HepG2 (cell line): ENCODE results near the gene LAMTOR3. TPM values are rescaled to one million over a fixed set of nuclear protein-coding genes. Genes with fewer than 3 reads are reported as not detected.

ENCODE experiments used
- ARID3A ChIP-seq: IDR thresholded peaks from 2 replicates; pipeline ENCODE4 v1.6.1; 2012; ENCODE audit warnings: low read depth, low read length, improper control_type of control experiment
- CC2D1A ChIP-seq: sonication (generic); formaldehyde crosslinking; IDR thresholded peaks from 2 replicates; pipeline ENCODE4 v1.8.1; 2023; ENCODE audit warnings: mild to moderate bottlenecking, missing genetic modification reagents
- FOXA1 ChIP-seq, 2 experiments: fragments of 450-650 bp in 1 of 2; sonication (generic) in 1 of 2; formaldehyde crosslinking in 1 of 2; IDR thresholded peaks; 2 replicates each; pipeline versions ENCODE4 v1.4.0 to v1.6.1; 2016 to 2020; ENCODE audit warnings: missing genetic modification reagents in 1 of 2
- GMEB2 ChIP-seq: IDR thresholded peaks from 2 replicates; pipeline ENCODE4 v1.6.1; 2016; ENCODE audit warnings: missing biosample characterization, missing genetic modification reagents, low read depth
- NFKB2 ChIP-seq: sonication (generic); formaldehyde crosslinking; IDR thresholded peaks from 2 replicates; pipeline ENCODE4 v1.4.0; 2020; ENCODE audit warnings: missing genetic modification reagents, borderline replicate concordance
- PTBP1 ChIP-seq: fragments of 200-400 bp; formaldehyde crosslinking; IDR thresholded peaks from 2 replicates; pipeline ENCODE4 v1.6.1; 2018; ENCODE audit warnings: low read length, low read depth; ENCODE audit not compliant: poor library complexity, severe bottlenecking
- RNF2 ChIP-seq: fragments of 450-650 bp; conservative IDR thresholded peaks from 2 replicates; pipeline ENCODE4 v1.6.1; 2016; ENCODE audit warnings: low read depth
- SPEN ChIP-seq: sonication (generic); formaldehyde crosslinking; IDR thresholded peaks from 2 replicates; pipeline ENCODE4 v1.5.1; 2020; ENCODE audit warnings: low read depth, mild to moderate bottlenecking, missing genetic modification reagents
- TSC22D2 ChIP-seq: sonication (generic); formaldehyde crosslinking; IDR thresholded peaks from 2 replicates; pipeline ENCODE4 v1.5.1; 2020; ENCODE audit warnings: missing genetic modification reagents, mild to moderate bottlenecking, borderline replicate concordance
- ZBTB34 ChIP-seq: sonication (generic); formaldehyde crosslinking; IDR thresholded peaks from 2 replicates; pipeline ENCODE4 v1.8.0; 2022; ENCODE audit warnings: mild to moderate bottlenecking, missing genetic modification reagents
- ZMAT3 ChIP-seq: sonication (generic); formaldehyde crosslinking; conservative IDR thresholded peaks from 2 replicates; pipeline ENCODE4 v1.7.0; 2021; ENCODE audit warnings: missing genetic modification reagents
- ZMAT5 ChIP-seq: sonication (generic); formaldehyde crosslinking; IDR thresholded peaks from 2 replicates; pipeline ENCODE4 v1.5.0; 2020; ENCODE audit warnings: mild to moderate bottlenecking, low read depth, missing genetic modification reagents, borderline replicate concordance
- ZNF253 ChIP-seq: sonication (generic); formaldehyde crosslinking; IDR thresholded peaks from 2 replicates; pipeline ENCODE4 v1.8.0; 2022; ENCODE audit warnings: mild to moderate bottlenecking, missing genetic modification reagents, borderline replicate concordance
- polyA plus RNA-seq, 8 experiments: library from polyadenylated mRNA; depleted of rRNA in 3 of 8; stranded (reverse) in 7 of 8; unstranded in 1 of 8; fragments of >200 nt; fragmentation: Illumina TruSeq in 4 of 8; extraction: Trizol in 4 of 8; gene quantifications; 2 replicates each; pipeline versions ENCODE4 v1.2.1 to v1.2.3, GENCODE V29; 2011 to 2016; ENCODE audit warnings: low read depth in 4 of 8, missing spikeins in 1 of 8, mixed read lengths in 1 of 8; ENCODE audit not compliant: insufficient read depth in 1 of 8
- total RNA-seq, 5 experiments: library from RNA; depleted of rRNA; stranded (reverse); fragments of >200 nt; fragmentation: Illumina TruSeq; extraction: Trizol; gene quantifications; 2 replicates each; pipeline ENCODE4 v1.2.3, GENCODE V29; 2016; ENCODE audit warnings: low read depth in 1 of 5
- TF ChIP-seq, protein P1 (sequence below): sonication (generic); formaldehyde crosslinking; IDR thresholded peaks from 2 replicates; pipeline ENCODE4 v1.4.0; 2020; ENCODE audit warnings: missing genetic modification reagents
- TF ChIP-seq, protein P2 (sequence below): sonication (generic); formaldehyde crosslinking; IDR thresholded peaks from 2 replicates; pipeline ENCODE4 v1.4.0; 2020; ENCODE audit warnings: missing genetic modification reagents
- TF ChIP-seq, protein P3 (sequence below): sonication (generic); formaldehyde crosslinking; IDR thresholded peaks from 2 replicates; pipeline ENCODE4 v1.4.0; 2020; ENCODE audit warnings: mild to moderate bottlenecking, low read depth, missing genetic modification reagents
- TF ChIP-seq, protein P4 (sequence below): sonication (generic); formaldehyde crosslinking; IDR thresholded peaks from 2 replicates; pipeline ENCODE4 v1.4.0; 2020; ENCODE audit warnings: missing genetic modification reagents, mild to moderate bottlenecking, borderline replicate concordance

The LAMTOR3 gene
- total and polyA plus RNA-seq, 2 of the 13 experiments (the other 11 are each of a cell fraction or from before 2014, with no cell fraction given): 47.6 to 49.1 TPM

GRCh38 chr4:99894161-99894997 lies at the start of gene LAMTOR3 (continued):
- TF ChIP-seq SPEN: peak; percentile 75; the same call in 1 of the 2 replicates
- no peak for TF ChIP-seq NFKB2 (CRISPR knock-in tag)
- no peak for TF ChIP-seq RNF2
- TF ChIP-seq ZNF253 (CRISPR knock-in tag): no peak
- no peak for TF ChIP-seq PTBP1
- TF ChIP-seq CC2D1A (CRISPR knock-in tag): no peak
- 0 out of 2 replicates have a peak, but pooled peaks have one; percentile 49 for TF ChIP-seq GMEB2 (CRISPR knock-in tag)
- TF ChIP-seq TSC22D2 (CRISPR knock-in tag): no peak
- TF ChIP-seq ZMAT5 (CRISPR knock-in tag): no peak
- TF ChIP-seq FOXA1 (IDR thresholded peaks at IDR 0.05): no peak
- TF ChIP-seq FOXA1 (CRISPR knock-in tag; IDR thresholded peaks at IDR 0.05): no peak
- TF ChIP-seq, protein P1, sequence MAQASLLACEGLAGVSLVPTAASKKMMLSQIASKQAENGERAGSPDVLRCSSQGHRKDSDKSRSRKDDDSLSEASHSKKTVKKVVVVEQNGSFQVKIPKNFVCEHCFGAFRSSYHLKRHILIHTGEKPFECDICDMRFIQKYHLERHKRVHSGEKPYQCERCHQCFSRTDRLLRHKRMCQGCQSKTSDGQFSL (CRISPR knock-in tag): no peak
- TF ChIP-seq, protein P2, sequence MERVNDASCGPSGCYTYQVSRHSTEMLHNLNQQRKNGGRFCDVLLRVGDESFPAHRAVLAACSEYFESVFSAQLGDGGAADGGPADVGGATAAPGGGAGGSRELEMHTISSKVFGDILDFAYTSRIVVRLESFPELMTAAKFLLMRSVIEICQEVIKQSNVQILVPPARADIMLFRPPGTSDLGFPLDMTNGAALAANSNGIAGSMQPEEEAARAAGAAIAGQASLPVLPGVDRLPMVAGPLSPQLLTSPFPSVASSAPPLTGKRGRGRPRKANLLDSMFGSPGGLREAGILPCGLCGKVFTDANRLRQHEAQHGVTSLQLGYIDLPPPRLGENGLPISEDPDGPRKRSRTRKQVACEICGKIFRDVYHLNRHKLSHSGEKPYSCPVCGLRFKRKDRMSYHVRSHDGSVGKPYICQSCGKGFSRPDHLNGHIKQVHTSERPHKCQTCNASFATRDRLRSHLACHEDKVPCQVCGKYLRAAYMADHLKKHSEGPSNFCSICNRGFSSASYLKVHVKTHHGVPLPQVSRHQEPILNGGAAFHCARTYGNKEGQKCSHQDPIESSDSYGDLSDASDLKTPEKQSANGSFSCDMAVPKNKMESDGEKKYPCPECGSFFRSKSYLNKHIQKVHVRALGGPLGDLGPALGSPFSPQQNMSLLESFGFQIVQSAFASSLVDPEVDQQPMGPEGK: peak; percentile 47; the same call in 1 of the 2 replicates
- TF ChIP-seq, protein P3, sequence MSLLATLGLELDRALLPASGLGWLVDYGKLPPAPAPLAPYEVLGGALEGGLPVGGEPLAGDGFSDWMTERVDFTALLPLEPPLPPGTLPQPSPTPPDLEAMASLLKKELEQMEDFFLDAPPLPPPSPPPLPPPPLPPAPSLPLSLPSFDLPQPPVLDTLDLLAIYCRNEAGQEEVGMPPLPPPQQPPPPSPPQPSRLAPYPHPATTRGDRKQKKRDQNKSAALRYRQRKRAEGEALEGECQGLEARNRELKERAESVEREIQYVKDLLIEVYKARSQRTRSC (CRISPR knock-in tag): no peak
- TF ChIP-seq, protein P4, sequence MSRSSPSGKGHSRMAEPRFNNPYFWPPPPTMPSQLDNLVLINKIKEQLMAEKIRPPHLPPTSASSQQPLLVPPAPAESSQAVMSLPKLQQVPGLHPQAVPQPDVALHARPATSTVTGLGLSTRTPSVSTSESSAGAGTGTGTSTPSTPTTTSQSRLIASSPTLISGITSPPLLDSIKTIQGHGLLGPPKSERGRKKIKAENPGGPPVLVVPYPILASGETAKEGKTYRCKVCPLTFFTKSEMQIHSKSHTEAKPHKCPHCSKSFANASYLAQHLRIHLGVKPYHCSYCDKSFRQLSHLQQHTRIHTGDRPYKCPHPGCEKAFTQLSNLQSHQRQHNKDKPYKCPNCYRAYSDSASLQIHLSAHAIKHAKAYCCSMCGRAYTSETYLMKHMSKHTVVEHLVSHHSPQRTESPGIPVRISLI (CRISPR knock-in tag): no peak
- TF ChIP-seq ZMAT3 (CRISPR knock-in tag): no peak
- no peak for TF ChIP-seq ZBTB34
- no peak for TF ChIP-seq ARID3A
